ENCODE results near the gene ZGPAT. TPM values are rescaled to one million over a fixed set of nuclear protein-coding genes. Genes with fewer than 3 reads are reported as not detected.

Gene ZGPAT
- total RNA-seq, 1 experiment from 2014 or later = 27.2 TPM

- CTCF ChIA-PET = no interaction called here
Measured at GRCh38 chr20:63661959-63662812, 45.7 kb upstream of the ZGPAT start.

GRCh38 chr20:63662813-63663189, 45.0 kb upstream of the ZGPAT start:
- Histone ChIP-seq H3K36me3 (ENCODE audit: low read depth) (peaks cover 20% of the 10 kb centered on the region), H3K4me2 (no peak overlapping the region), H3K27me3 (ENCODE audit: insufficient read depth, low read depth) (no peaks in the 10 kb centered on the region), H3K9me3 (ENCODE audit: insufficient read depth, low read depth) (no peaks in the 10 kb centered on the region), H3F3A (ENCODE audit: insufficient read depth, low read depth) (no peaks in the 10 kb centered on the region), H3K27ac (no peak overlapping the region), H4K20me1 (ENCODE audit: insufficient read depth) (no peaks in the 10 kb centered on the region), H3K9me2 (ENCODE audit: insufficient read depth) (no peaks in the 10 kb centered on the region), H3K4me1 (replicated peaks; ENCODE audit: insufficient read depth) (peaks cover 12% of the 10 kb centered on the region), H3K79me2 (ENCODE audit: low read depth) (peaks cover 25% of the 10 kb centered on the region), H2AFZ (no peak overlapping the region), H3K4me3 (no peak overlapping the region)
- no peak for DNase-seq
- intact Hi-C loops (cut with micrococcal nuclease; ENCODE audit: unreplicated experiment) = no loop called here
- BruUV-seq (replicated peaks) = no TSS peak
- no peak for TF ChIP-seq CTCF (conservative IDR thresholded peaks at IDR 0.05)
- no peak for TF ChIP-seq EZH2 (IDR thresholded peaks at IDR 0.05; ENCODE audit: low read depth)
- ChIA-PET CTCF (no interaction called here), POLR2A (ENCODE audit: unreplicated experiment) (no interaction called here)

More at GRCh38 chr20:63661959-63662812, 45.7 kb upstream of the ZGPAT start:
- H3K9me2 ChIP-seq (ENCODE audit: insufficient read depth) = no peaks in the 10 kb centered on the region
- no peak for DNase-seq
- H3K4me3 ChIP-seq = no peak overlapping the region
- no TSS peak for BruUV-seq (replicated peaks)
- no peaks in the 10 kb centered on the region for H3F3A ChIP-seq (ENCODE audit: insufficient read depth, low read depth)
- no peak overlapping the region for H3K4me2 ChIP-seq
- no peaks in the 10 kb centered on the region for H3K9me3 ChIP-seq (ENCODE audit: insufficient read depth, low read depth)
- POLR2A ChIA-PET (ENCODE audit: unreplicated experiment) = no interaction called here
- H3K27me3 ChIP-seq (ENCODE audit: insufficient read depth, low read depth) = no peaks in the 10 kb centered on the region
- H2AFZ ChIP-seq = no peak overlapping the region
- H3K36me3 ChIP-seq (ENCODE audit: low read depth) = peaks cover 16% of the 10 kb centered on the region
- H4K20me1 ChIP-seq (ENCODE audit: insufficient read depth) = no peaks in the 10 kb centered on the region
- TF ChIP-seq EZH2 (IDR thresholded peaks at IDR 0.05; ENCODE audit: low read depth) = no peak
- no peak for TF ChIP-seq CTCF (conservative IDR thresholded peaks at IDR 0.05)
- H3K79me2 ChIP-seq (ENCODE audit: low read depth) = peaks cover 25% of the 10 kb centered on the region
- intact Hi-C loops (cut with micrococcal nuclease; ENCODE audit: unreplicated experiment) = no loop called here
- peaks cover 18% of the 10 kb centered on the region for H3K4me1 ChIP-seq (replicated peaks; ENCODE audit: insufficient read depth)
- H3K27ac ChIP-seq = no peak overlapping the region

GRCh38 chr20:63663332-63664066, 44.3 kb upstream of the ZGPAT start:
- Histone ChIP-seq H3K9me3 (ENCODE audit: insufficient read depth, low read depth) (no peaks in the 10 kb centered on the region), H2AFZ (no peak overlapping the region), H3K36me3 (ENCODE audit: low read depth) (peaks cover 20% of the 10 kb centered on the region), H3K4me2 (no peak overlapping the region), H4K20me1 (ENCODE audit: insufficient read depth) (no peaks in the 10 kb centered on the region), H3K4me3 (no peak overlapping the region), H3F3A (ENCODE audit: insufficient read depth, low read depth) (no peaks in the 10 kb centered on the region), H3K27me3 (ENCODE audit: insufficient read depth, low read depth) (no peaks in the 10 kb centered on the region), H3K9me2 (ENCODE audit: insufficient read depth) (no peaks in the 10 kb centered on the region), H3K79me2 (ENCODE audit: low read depth) (peaks cover 25% of the 10 kb centered on the region), H3K4me1 (replicated peaks; ENCODE audit: insufficient read depth) (peaks cover 10% of the 10 kb centered on the region), H3K27ac (no peak overlapping the region)
- intact Hi-C loops (cut with micrococcal nuclease; ENCODE audit: unreplicated experiment) = no loop called here
- no peak for DNase-seq
- no TSS peak for BruUV-seq (replicated peaks)
- CTCF ChIA-PET = no interaction called here
- POLR2A ChIA-PET (ENCODE audit: unreplicated experiment) = no interaction called here
- TF ChIP-seq CTCF (conservative IDR thresholded peaks at IDR 0.05) = no peak
- TF ChIP-seq EZH2 (IDR thresholded peaks at IDR 0.05; ENCODE audit: low read depth) = no peak
